HG03460 (cell line): ENCODE results near the gene EIF4A2.
"Not testable (repeated sequence)": the region's sequence is repeated elsewhere in the genome, so short reads cannot be mapped to it uniquely, and the experiment has no call there.

Experiments
- ATAC-seq: cut with Tn5 transposase; IDR thresholded peaks from one replicate; pipeline ENCODE4 v1.9.1; 2021; ENCODE audit not compliant: unreplicated experiment

Gene EIF4A2

DNA sequence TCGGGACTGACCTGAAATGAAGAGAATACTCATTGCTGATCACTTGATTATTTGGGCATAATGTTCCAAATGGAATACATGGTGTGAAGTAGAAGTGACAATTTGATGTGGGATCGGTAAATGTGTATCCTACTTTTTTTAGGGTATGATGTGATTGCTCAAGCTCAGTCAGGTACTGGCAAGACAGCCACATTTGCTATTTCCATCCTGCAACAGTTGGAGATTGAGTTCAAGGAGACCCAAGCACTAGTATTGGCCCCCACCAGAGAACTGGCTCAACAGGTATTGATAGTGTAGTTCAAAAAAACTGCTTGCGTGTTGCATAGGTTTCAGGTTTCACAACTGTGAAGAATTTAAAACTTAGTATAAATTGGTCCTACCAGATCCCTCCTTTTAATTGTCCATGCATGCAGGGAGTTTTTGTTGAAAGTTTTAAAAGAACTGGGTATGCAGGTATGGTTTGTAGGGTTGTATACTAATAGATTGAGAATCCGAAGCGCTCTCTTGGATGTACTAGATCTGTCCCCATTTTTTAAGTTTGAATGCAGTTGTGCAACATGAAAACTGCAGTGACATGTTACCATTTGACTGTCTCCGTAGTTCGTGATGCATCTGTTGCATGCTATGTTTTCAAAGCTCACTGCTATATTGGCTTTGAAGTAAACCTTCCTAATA, 1.6 kb downstream of the EIF4A2 start:
- no peak for ATAC-seq

DNA sequence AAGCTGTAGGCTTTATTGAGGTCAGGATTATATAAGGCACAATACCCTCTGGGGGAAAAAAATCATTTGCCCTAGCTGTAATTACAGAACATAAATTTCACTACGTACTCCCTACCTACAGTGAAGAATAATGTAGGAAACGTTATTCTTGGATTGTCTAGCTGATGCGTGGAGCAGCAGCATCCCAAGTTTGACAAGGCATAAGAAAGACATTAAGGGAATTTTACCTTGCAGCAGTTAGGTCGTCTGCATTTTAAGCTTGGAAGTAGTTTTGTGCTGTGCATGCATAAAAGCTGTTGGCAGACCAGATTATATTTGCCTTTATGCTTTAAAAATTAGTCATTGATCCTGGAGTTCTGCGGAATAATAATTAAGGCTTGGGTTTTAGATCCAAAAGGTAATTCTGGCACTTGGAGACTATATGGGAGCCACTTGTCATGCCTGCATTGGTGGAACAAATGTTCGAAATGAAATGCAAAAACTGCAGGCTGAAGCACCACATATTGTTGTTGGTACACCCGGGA, 2.2 kb downstream of the EIF4A2 start:
- ATAC-seq: no peak

DNA sequence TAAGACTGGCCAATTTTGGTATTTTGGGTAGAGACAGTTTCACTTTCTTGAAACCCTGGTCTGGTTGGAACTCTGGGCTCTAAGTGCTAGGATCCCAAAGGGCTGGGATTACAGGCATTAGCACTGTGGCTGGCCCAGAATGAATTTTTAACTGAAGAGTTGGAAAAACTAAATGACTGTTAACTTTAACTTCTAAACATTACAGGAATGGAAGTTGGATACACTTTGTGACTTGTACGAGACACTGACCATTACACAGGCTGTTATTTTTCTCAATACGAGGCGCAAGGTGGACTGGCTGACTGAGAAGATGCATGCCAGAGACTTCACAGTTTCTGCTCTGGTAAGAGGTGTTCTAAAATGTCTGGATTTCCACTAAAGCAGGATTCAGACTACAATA, 3.5 kb downstream of the EIF4A2 start:
- ATAC-seq: no peak

DNA sequence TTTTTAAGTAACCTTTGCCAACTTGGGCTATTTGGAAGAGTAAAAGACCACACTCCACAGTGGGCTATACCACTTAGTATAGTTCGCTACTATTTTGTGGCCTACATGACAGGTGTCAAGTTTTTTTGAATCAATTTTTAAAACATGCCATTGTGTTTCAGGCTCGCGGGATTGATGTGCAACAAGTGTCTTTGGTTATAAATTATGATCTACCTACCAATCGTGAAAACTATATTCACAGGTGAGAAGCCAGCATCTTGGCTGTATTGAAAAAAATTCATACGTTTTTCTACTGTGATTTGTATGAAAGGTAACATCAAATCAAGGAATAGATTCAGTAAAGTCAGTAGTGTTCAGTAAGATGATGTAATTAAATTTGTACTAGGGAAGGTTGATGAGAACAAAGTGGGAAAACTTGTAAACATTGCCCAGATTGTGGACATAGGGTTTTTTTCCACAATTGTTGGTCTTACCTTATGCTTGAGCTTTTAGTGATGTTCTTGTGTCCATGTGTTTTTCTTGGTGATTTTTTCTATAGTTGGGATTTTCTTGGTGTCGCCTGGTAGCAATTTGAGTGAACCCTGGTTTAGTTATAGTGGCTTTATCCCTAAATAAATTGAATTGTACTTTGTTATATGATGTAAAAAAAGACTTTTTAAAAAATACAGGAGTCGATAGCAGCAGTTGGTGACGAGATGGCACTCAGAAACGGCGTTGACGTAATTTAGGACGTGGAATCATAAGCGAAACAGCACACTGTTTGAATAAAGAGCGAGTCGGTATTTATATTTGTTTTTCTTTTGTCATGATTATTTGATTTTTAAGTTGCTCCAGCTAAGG, 4.5 kb downstream of the EIF4A2 start:
- ATAC-seq: no peak

DNA sequence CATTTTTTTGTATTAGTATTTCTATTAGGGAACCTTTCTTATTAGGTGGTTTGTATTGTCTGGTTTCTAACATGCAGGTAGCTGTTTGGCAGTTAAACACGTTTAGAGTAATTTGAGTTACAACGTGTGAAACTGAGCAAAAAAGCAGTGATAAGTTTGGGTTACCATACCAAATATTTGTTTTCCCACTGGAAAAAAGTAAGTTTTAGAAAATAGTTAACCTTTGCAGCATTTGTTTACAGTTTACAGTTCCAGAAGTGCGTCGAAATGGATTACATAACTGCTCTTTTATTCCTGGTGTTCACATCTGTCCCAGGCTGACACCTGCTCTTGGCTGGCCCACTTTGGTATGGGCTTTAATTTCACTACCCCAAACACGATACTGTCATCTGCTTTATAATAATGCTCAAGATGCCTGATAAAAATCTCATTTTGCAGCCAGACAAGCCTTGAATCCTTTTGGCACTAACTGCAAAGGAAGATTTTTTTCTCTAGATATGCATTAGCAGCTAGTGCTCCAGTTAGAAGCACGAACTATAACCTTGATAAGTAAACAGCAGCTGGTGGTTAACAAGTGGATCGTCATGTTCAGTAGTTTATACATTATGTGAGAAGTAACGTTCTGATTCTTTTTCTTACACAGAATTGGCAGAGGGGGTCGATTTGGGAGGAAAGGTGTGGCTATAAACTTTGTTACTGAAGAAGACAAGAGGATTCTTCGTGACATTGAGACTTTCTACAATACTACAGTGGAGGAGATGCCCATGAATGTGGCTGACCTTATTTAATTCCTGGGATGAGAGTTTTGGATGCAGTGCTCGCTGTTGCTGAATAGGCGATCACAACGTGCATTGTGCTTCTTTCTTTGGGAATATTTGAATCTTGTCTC, 5.3 kb downstream of the EIF4A2 start:
- no peak for ATAC-seq

DNA sequence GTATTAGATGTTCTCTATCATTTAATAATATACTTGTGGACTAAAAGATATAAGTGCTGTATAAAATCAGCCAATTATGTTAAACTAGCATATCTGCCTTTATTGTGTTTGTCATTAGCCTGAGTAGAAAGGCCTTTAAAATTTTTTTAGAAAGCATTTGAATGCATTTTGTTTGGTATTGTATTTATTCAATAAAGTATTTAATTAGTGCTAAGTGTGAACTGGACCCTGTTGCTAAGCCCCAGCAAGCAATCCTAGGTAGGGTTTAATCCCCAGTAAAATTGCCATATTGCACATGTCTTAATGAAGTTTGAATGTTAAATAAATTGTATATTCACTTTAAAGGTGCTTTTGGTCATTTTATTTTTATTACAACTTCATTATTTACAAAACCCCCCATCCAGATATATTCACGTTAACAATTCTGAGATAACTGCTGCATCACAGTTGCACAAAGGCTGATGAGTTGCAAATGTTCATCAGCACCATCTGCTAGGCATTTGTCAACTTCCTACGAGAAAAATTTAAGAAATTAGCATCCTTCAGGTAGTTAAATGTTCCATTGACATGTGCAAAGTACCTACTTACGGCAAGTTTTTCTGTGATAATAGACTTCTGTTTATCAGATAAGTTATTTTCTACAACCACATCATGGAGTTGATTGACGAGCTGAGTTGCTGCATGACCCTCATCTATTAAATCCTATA, 6.3 kb downstream of the EIF4A2 start:
- ATAC-seq: no peak

DNA sequence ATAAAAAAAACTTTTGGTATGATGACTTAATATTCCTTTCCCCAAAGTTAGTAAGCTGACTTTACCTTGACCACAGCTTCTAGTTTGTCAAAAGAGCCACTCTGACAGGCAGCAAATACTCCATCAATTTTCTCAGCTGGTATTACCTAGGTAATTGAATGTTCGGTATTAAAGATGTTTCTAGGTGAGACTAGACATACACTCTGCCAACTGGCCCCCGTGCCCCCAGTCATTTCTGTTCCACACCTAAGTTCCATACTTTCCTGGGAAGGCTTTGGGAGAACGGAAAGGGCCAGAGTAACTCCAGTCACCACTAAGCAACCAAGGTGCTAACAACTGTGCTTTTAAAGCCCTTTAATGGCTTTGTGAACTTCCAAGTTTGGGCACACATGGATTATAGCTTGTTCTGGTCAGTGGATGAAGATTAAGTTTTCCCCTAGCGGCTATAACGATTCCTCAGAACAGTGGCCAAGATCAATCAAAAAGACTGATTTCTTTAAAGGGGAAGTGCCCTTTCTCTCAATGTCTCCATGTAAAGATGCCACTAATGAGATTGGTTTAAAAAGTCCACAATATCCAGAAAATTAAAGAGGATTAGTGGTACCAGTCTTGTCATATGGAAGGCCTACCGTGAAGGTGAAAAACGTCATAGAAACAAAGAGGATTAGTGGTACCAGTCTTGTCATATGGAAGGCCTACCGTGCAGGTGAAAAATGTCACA, 7.0 kb downstream of the EIF4A2 start:
- no peak for ATAC-seq

DNA sequence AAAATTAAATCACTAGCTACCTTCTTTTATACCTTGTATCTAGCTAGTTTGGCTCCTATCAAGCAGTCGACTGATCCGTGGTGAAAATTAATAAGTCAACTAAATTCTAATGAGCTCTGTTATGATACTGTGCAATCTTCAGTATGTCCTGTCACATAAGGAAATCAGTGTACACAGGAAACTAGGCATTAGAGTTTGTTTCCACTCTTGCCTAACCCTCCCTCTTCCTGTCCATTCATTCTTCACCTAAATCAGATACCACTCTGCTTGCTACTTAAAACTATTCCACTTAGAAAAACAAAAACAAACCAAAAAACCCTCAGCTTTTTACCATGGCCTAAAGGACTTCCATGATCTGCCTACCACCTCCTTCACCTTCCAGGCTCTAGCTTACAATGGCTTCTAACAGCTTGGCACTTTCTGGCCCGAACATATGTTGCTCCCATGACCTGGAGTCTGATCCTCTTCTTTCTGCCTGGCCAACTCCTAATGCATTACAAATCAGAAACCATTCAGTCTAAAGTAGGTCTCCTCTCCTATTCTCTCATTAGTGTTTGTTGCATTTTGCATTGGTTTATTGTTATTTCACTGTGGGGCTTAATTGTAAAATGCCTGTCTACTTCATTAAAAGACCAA, 15.0 kb downstream of the EIF4A2 start:
- no peak for ATAC-seq

DNA sequence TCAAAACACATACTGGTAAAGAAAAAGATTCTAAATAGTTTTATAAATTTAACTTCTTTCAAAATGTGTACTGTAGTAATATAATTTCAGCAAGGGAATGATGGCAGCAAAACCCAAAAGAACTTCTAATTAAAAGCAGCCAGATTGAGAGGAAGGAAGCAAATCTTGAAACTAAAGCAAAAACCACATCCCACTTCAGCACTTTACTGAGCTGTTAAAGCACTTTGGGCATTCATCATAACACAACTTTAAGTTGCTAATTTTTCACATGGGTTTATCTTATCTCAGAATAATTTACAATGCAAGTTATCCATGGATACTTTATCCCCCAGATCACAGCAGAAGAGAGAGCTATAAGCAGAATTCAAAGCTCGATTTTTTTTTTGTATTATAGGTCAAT, 16.9 kb downstream of the EIF4A2 start:
- no peak for ATAC-seq

DNA sequence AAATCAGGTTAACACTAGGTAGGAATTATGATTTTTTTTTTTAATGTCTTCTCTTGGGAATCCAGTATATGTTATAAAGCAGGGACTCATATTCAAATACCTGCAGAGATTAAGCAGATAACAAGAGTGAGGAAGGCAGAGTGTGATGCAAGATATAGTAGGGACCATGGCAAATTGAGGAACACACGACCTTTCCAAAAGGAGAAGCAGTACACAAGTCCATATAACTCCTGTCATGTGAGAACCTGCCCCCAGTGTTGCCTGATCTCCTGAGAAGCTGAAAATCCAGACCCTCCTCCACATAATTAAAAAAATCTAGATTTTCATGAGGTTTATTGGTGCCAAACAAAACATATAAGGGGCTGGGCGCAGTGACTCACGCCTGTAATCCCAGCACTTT, 19.3 kb downstream of the EIF4A2 start:
- ATAC-seq: no peak

DNA sequence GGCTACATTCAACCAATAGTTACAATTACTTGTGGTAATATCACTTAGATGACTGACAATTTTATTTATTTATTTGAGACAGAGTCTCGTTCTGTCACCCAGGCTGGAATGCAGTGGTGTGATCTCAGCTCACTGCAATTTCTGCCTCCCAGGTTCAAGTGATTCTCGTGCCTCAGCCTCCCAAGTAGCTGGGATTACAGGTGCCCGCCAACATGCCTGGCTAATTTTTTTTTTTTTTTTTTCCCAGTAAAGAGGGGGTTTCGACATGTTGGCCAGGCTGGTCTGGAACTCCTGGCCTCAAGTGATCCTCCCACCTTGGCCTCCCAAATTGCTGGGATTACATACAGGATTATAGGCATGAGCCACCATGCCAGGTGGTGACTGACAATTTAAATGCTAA, 20.1 kb downstream of the EIF4A2 start:
- ATAC-seq: not testable (repeated sequence)

DNA sequence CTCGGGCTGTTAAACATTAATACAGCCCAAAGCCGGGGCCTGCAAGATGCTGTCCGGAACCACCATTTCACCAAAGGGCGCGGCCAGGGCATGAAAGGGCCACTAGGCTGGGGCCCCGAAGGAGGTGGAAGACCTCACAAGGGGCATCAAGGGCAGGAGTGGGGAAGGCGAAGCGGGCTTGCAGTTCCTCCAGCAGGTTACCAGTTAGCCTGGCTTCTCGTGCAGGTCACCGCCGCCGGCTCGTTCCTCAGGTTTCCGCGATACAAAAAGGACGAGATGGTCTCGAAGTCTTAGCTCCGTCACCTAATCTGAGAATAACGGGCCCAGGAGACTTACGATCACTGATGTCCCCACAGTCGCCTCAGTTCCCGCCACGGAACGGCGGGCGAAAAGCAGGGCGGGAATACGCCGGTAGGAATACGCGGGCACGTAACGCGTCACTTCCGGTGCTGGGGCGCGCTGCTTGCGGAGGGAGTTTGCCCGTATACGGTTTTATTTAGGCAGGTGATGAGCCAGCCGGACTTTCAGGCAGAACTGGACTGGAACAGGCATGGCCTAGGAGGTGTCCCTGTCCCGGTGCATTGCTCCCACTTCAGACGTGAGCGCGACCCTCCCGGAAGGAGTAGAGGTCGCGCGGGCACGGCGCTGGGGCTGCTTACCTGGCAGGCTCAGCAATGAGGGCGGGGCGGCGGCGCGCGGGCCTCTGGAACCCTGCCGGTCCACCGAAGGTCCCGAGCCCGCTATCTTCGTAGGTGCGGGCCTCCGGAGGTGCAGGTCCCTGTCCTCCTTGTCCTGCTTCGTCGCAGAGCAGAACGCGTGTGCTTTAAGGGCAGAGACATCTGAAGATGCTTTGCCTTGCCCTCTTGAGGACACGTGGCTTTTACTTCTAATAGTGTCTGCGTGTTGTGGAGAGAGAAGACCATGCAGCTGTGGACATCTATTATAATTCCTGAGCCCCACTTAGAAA, 23.0 kb downstream of the EIF4A2 start, which contains the start of gene RFC4:
TSS of gene RFC4 (minus strand) at position 394 of the 967 bp plus-strand sequence. CDS start 1,769 bp downstream, outside the sequence.
- peak; percentile 95 for ATAC-seq

DNA sequence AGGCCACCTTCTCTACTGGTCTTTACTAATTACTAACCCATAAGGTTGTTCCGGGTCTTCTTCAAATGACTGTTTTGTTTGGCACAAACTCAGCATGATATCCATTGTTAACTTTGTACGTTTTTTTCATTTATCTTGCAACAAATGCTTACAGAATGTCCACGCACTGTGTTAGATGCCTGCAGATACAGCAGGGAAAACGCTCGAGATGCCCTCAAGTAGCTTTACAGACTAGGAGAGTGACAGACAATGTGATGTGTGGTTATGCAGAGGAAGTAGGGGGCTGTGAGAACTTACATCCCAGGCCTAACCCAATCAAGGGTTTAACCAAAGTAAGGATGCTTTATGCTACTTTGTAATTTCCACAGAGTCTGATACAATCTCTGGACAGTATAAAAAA, 23.9 kb downstream of the EIF4A2 start:
- ATAC-seq: no peak

DNA sequence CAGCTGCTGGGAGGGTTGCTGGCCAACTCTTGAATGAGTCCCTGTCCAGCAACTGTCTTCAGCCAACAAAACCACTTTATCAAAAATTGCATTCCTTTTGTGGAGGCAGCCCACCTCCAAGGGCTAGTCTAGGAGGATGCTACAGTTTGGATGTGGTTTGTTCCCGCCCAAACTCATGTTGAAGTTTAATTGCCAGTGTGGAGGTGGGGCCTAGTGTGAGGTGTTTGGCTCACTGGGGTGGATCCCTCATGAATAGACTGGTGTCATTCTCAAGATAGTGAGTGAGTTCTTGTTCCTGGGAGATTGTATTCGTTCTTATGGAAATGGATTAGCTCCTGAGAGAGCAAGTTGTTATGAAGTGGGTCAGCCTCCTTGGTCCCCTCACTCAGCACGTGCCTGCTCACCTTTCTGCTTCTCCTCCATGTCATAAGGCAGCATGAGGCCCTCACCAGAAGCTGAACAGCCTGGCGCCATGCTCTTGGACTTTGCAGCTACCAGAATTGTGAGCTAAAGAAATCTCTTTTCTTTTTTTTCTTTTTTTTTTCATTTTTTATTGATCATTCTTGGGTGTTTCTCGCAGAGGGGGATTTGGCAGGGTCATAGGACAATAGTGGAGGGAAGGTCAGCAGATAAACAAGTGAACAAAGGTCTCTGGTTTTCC, 27.1 kb downstream of the EIF4A2 start:
- ATAC-seq: no peak

DNA sequence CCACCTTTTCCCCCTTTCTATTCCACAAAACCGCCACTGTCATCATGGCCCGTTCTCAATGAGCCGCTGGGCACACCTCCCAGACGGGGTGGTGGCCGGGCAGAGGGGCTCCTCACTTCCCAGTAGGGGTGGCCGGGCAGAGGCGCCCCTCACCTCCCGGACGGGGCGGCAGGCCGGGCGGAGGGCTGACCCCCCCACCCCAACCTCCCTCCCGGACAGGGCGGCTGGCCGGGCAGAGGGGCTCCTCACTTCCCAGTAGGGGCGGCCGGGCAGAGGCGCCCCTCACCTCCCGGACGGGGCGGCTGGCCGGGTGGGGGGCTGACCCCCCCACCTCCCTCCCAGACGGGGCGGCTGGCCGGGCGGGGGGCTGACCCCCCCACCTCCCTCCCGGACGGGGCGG, 27.9 kb downstream of the EIF4A2 start:
- not testable (repeated sequence) for ATAC-seq

DNA sequence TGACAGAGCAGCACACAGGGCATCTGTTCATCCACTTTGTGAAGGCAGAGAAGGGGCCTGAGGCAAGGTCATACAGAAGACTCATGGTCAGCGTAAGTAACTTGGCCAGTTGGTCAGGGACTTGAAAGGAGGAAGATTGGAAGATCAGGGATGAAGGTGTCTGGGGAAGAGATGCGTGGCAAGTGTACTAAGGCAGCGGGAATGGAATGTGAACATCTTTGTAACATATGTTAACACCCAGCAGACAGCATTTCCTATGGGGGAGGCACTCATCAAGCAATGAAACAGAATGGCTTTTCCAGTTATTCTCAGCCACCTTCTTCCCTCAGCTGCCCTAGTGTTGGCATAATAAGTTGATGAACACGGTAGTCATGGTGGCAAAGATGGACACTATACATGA, 30.7 kb downstream of the EIF4A2 start:
- no peak for ATAC-seq

DNA sequence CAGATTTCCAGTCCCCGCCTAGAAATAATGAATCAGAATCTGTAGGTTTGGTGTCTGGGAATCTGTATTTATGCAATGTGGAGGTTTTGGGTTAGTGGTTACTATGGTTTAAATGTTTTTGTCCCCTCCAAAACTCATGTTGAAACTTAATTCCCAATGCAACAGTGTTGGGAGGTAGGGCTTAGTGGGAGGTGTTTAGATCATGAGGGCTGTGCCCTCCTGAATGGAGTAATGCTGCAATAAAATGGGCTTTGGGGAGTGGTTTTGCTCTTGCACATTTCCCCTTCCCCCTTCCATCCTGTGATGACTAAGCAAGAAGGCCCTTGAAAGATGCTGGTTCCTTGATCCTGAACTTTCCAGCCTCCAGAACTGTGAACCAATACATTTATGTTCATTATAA, 32.1 kb downstream of the EIF4A2 start:
- no peak for ATAC-seq

DNA sequence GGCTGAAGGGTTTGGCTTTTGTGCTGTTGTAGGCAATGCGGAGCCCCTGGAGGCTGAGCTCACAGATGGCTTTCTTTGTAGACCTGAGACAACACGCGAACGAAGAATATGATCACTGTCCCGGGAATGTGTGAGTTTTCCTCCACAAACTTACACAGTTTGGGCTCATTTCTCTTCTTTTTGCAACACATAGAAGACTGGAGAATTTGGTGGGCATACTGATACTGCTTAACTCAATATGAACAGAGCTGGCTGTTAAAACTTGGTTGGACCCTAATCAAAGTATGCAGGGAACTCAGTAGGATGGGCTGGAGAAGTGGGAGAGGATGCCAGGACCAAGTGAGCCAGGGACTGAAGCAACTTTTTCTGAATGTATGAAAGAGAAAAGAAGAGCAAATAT, 35.1 kb downstream of the EIF4A2 start:
- no peak for ATAC-seq
